HL-60 (cell line): ENCODE measurements around the gene PCNX3.

ENCODE experiments used
- GABPA ChIP-seq: IDR thresholded peaks from 2 replicates; pipeline ENCODE4 v1.6.1; 2012; ENCODE audit warnings: low read depth
- POLR2AphosphoS5 ChIP-seq: IDR thresholded peaks from 2 replicates; pipeline ENCODE4 v1.6.1; 2012; ENCODE audit warnings: low read depth
- REST ChIP-seq: IDR thresholded peaks from 2 replicates; pipeline ENCODE4 v1.6.1; 2012; ENCODE audit warnings: low read depth; ENCODE audit not compliant: insufficient replicate concordance
- TF ChIP-seq, protein P1 (sequence below): IDR thresholded peaks from one replicate; pipeline ENCODE4 v1.5.1; 2011; ENCODE audit warnings: low read length, control low read depth, inconsistent platforms; ENCODE audit not compliant: insufficient read depth

DNA sequence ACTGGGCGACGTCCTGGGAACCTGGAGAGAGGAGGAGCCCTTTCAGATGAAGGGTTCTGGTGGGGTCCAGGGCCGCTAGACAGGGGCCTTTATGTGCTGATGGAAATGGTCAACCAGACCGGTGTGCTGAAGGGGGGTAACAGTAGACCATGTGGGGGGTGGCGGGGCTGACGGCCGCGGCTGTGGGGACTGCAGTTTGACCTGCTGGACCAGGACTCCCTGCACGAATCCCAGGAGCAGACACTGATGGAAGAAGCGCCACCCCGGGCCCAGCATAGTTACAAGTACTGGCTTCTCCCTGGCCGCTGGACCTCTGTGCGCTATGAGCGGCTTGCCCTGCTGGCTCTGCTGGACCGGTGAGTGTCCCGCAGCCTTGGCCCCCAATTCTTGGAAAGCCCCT lies 6.4 kb downstream of the PCNX3 start:
- TF ChIP-seq, protein P1, sequence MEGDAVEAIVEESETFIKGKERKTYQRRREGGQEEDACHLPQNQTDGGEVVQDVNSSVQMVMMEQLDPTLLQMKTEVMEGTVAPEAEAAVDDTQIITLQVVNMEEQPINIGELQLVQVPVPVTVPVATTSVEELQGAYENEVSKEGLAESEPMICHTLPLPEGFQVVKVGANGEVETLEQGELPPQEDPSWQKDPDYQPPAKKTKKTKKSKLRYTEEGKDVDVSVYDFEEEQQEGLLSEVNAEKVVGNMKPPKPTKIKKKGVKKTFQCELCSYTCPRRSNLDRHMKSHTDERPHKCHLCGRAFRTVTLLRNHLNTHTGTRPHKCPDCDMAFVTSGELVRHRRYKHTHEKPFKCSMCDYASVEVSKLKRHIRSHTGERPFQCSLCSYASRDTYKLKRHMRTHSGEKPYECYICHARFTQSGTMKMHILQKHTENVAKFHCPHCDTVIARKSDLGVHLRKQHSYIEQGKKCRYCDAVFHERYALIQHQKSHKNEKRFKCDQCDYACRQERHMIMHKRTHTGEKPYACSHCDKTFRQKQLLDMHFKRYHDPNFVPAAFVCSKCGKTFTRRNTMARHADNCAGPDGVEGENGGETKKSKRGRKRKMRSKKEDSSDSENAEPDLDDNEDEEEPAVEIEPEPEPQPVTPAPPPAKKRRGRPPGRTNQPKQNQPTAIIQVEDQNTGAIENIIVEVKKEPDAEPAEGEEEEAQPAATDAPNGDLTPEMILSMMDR, result no peak
- TF ChIP-seq REST (no peak), POLR2AphosphoS5 (no peak), GABPA (no peak)
